Measurements from ENCODE around the gene IER3. TPM values are rescaled to one million over a fixed set of nuclear protein-coding genes. Genes with fewer than 3 reads are reported as not detected.

IER3 gene
- total and polyA plus RNA-seq, 9 of the 15 experiments (the other 6 are each of a cell fraction or from before 2014, with no cell fraction given): 1.5 to 30.0 (median 11.5) TPM

- TF ChIP-seq NR2F6 (CRISPR knock-in tag; IDR thresholded peaks at IDR 0.05) (no peak), NFIX (CRISPR knock-in tag; IDR thresholded peaks at IDR 0.05; ENCODE audit: low read depth) (no peak), POLR2A (conservative IDR thresholded peaks at IDR 0.05) (peak; percentile 99), GTF2F1 (IDR thresholded peaks at IDR 0.05; ENCODE audit: low read depth, low read length) (peak; percentile 96), RNF2 (IDR thresholded peaks at IDR 0.05) (no peak; the same call in 1 of the 2 replicates), ZNF717 (CRISPR knock-in tag; IDR thresholded peaks at IDR 0.05) (no peak), HDAC3 (IDR thresholded peaks at IDR 0.05; ENCODE audit: borderline replicate concordance, partially characterized antibody) (no peak), MIER1 (IDR thresholded peaks at IDR 0.05; ENCODE audit: low read depth) (0 out of 2 replicates have a peak, but pooled peaks have one; percentile 20), MECOM (CRISPR knock-in tag; IDR thresholded peaks at IDR 0.05) (no peak), NFE2 (IDR thresholded peaks at IDR 0.05; ENCODE audit: low read depth) (0 out of 2 replicates have a peak, but pooled peaks have one; percentile 26), MEIS2 (IDR thresholded peaks at IDR 0.05; ENCODE audit: partially characterized antibody) (peak; percentile 86), E2F3 (CRISPR knock-in tag; IDR thresholded peaks at IDR 0.05) (peak; percentile 91), SIN3B (IDR thresholded peaks at IDR 0.05; ENCODE audit: low read depth) (no peak), ZKSCAN1 (IDR thresholded peaks at IDR 0.05; ENCODE audit: low read depth, low read length) (no peak), SMARCA4 (IDR thresholded peaks at IDR 0.05) (0 out of 2 replicates have a peak, but pooled peaks have one; percentile 26), ZNF134 (CRISPR knock-in tag; conservative IDR thresholded peaks at IDR 0.05) (no peak), SAFB (IDR thresholded peaks at IDR 0.05; ENCODE audit: borderline replicate concordance, low read depth, low read length) (no peak), BRD9 (IDR thresholded peaks at IDR 0.05; ENCODE audit: low read depth, partially characterized antibody) (peak; percentile 37), TSC22D4 (tag; IDR thresholded peaks at IDR 0.05) (no peak), ILF3 (IDR thresholded peaks at IDR 0.05; ENCODE audit: borderline replicate concordance) (no peak), TFAP4 (CRISPR knock-in tag; IDR thresholded peaks at IDR 0.05; ENCODE audit: borderline replicate concordance) (peak; percentile 72; the same call in 1 of the 2 replicates), GATAD2B (IDR thresholded peaks at IDR 0.05; ENCODE audit: borderline replicate concordance) (no peak; the same call in 1 of the 2 replicates), LEF1 (IDR thresholded peaks at IDR 0.05) (peak; percentile 14; the same call in 1 of the 2 replicates), ZEB2 (IDR thresholded peaks at IDR 0.05) (peak; percentile 19; the same call in 1 of the 2 replicates), E2F1 (CRISPR knock-in tag; IDR thresholded peaks at IDR 0.05) (no peak; the same call in none of the 2 replicates), MED1 (CRISPR knock-in tag; IDR thresholded peaks at IDR 0.05; ENCODE audit: borderline replicate concordance) (no peak), RBBP5 (IDR thresholded peaks at IDR 0.05; ENCODE audit: borderline replicate concordance, insufficient read depth, low read length, poor library complexity, severe bottlenecking) (peak; percentile 34), KAT2B (IDR thresholded peaks at IDR 0.05; ENCODE audit: low read depth, low read length) (no peak)
These were observed 24.3 kb downstream of the IER3 start, which contains the start of gene TUBB (continued) for GRCh38 chr6:30719791-30720737.
